IPS-11a (cell line): ENCODE data around the gene TNFRSF13B.
"Not testable (repeated sequence)": the region's sequence is repeated elsewhere in the genome, so short reads cannot be mapped to it uniquely, and the experiment has no call there.

Source experiments
- H3K4me3 ChIP-seq: one replicate; pipeline ENCODE4 v1.5.1; 2013; ENCODE audit warnings: low read depth, low read length, control low read depth

Gene TNFRSF13B

DNA sequence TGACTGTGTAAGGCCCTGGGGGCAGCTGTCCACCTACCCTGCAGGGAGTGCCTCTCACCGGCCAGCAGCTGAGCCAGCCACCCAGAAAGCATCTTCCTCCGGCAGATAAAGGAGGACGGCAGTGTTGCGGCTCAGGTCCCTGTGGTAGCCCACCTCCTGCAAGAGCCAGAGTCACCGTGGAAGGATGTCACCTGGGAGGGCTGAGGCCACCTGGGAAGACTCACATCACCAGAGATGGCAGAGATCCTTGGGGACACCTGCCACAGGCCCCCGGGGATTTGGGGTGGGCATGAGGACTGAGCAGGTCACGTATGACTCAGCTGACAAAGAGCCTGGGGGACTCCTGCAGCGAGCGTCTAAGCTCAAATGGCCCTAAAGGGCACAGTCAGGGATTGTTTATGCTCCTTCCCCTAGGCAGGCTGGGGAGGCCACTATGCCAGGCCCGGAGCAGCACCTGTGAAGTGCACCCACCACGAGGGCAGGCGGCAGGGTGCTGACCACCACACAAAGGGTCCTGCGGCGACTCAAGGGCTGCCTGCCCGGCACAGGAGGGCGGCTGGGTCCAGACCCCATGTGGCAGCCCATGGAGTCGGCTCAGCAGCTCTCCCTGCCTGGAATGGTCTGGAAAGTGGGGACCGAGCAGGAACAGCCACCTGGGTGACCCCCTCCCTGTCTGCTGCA, 44.1 kb downstream of the TNFRSF13B start:
- H3K4me3 ChIP-seq, result no peak overlapping the region

DNA sequence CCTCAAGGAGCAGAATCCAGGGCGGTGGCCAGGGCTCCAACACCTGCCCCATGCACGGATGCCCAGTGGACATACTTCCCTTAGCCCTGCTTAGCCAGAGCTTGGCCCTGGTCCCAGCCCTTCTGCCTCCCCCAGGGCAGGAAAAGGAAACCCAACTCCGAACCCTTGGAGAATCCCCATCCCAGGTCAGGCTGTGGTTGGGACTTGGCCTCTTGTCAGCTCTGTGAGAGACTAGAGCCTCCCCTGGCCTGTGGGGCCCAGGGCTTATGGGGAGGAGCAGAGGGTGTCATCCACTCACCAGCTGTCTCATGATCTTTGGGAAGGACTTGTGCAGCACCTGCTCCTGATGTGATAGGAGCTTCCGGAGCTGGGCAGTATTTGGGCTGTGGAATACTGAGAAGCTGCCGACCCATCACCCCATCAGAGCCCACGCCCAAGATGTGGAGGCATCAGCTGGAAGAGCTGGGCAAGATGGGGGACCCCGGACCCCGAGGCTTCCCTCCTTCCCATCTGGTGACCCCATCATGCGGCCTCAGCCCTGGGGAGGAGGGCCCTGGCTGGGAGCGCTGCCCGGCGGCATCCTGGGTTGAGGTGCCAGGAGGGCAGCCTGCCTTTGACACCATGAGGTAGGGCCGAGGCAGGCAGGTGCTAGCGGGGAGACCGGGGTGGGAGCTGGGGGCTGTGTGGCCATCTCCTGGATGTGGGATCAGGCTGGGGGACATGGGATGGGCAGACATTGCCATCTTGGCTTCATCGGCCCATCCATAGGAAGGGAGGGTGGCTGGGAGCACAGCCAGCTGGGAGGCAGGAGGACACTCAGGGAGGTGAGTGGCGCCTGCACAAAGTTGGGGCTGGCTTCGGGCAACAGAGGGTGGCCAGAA, 45.1 kb downstream of the TNFRSF13B start:
- no peak overlapping the region for H3K4me3 ChIP-seq

DNA sequence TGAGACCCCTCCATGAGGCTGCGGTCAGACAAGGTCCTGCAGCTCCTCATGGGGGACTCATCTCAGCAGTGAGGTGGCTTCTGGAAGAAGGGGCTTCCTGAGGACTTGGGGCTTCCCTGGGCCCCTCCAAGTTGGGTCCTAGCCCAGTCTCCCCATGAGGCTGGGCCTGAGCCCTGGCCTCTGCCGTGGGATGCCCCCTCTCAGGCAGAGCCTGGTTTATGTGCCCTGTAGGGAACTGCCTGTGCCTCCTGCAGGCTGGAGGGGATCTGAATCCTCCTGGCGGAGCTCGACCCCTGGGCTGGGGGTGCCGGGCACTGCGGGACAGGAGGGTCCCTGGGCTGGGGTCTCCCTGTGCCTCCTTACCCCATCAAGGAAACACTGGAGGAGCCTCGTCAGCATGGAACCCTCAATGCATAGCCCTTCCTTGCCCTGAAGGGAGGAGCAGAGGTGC, 45.8 kb downstream of the TNFRSF13B start:
- H3K4me3 ChIP-seq, result no peak overlapping the region

DNA sequence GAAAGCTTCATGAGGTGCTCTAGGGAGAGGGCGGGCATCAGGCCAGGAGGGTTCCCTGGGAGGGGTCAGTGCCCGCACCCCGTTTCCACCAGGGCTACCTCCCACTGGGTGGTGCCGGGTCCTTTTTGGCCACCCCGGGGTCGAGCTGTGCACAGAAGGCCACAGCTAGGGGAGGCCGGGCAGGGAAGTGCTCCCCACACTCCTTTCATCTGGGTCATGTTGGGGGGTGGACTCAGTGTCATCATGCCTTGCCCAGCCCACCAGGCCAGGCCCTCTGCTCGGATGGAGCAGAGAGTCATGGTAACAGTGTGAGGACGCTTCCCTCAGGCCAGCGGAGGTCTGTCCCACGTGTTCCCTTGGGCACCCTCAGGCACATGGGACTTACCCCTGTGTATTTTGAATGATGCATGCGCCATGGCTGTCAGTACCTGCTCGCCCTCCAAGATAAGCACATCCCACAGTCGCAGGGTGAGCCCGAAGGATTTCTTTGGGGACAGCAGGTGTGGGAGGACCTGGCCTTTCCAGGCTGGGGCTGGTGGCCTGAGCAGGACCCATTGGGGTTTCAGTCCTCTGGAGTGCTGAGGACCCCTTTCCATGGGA, 46.4 kb downstream of the TNFRSF13B start:
- no peak overlapping the region for H3K4me3 ChIP-seq

DNA sequence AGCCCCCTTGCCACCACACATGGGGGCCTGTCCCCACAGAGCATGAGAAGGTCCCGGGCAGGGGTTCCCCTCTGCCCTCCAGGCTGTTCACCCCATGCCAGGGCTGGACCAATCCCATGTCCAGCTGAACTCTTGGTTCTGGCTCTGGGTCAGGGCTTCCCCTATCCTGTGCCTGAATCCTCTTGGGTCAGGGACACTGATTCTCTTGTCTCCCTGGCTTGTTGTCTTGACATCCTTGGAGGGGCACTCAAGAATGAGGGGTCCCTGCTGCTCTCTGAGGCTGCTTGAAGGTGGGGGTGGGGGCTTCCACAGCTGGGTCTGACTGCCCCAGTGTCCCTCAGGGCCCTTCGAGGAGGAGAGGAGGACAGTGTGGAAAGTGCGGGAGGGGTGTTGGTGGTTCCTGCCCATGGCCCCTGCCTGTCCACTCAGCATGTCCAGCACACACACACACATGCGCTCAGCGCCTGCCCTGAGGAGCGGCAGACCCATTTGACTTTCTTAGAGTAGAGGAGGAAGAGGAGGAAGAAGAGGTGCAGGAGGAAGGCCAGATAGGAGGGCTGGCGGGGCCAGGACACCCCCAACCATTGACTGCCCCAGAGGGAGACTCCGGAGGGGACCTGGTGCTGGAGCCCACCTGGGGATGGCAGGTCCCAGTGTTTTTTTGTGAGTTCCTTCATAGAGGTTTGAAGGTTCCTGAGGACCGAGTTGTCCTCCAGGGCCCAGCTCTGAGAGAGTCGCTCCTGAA, 47.0 kb downstream of the TNFRSF13B start:
- H3K4me3 ChIP-seq, result no peak overlapping the region

DNA sequence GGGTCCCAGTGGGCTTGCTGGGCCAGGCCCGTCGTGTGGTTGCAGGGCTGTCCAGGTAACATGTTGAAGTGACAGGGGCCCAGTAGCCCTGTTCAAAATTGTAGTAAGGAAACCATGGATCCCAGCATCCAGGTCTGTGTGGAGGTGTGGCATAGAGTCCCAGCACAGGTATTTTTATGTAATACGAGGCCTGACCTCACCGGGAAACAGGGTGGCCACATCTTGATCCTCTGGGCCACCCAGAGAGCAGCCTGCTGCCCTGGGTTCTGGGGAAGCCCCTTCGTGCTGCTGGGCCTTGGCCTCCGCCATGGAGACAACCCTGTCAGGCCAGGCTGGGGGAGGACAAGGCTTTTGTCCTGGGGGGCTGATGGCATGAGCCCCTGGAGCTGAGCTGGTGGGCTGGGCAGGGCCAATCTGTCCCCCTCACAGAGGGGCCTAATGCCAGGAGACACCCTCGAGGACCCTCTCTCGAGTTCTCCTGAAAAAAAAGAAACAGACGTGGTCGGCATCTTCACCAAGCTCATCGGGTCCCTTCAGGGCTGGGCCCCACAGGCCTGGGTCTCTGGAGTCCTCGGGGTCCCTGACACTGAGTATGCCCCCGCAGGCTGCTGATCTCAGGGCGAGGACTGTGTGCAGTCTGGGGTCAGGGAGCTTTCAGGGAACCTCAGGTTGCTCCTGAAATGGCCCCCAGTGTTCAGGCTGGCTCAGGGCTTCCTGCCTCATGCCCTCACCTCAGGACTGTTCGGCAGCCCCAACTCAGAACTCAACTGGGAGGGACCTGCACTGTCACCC, 47.8 kb downstream of the TNFRSF13B start:
- no peak overlapping the region for H3K4me3 ChIP-seq

DNA sequence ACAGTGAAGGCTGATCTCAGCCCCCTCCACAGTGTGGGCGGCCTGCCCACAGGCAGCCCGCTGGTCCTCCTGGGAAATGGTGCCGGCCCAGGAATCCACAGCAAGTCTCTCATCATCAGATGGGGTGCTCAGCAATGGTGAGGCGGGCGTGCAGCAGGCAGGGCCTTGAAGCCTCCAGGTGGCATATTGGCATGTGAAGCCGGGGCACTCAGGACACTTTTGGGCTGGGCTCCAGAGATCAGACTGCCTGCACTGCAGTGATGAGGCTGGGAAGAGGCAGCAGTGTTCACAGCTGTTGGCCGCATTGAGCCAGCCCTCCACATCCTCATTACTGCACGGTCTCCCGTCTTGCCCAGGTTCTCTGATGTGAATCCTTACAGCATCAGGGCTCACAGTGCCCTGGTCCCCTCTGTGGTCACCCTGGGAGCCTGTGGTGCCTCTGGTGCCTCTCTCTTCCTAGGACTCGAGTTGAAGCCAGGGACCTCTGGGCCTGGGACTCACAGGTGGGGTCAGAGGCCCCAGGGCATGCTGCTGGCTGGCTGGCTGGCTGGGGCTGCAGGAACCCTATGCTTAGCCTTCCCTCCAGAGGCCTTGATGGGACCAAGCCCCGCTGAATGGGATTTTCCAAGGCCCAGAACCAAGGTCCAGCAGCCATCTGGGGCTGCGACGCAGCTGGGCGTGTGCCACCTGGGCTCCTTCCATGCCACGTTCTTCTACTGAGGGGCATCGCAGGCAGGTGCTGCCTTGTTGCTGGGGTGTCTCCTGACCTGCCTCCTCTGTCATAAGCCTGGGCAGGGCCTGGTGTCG, 48.6 kb downstream of the TNFRSF13B start:
- H3K4me3 ChIP-seq, result no peak overlapping the region

DNA sequence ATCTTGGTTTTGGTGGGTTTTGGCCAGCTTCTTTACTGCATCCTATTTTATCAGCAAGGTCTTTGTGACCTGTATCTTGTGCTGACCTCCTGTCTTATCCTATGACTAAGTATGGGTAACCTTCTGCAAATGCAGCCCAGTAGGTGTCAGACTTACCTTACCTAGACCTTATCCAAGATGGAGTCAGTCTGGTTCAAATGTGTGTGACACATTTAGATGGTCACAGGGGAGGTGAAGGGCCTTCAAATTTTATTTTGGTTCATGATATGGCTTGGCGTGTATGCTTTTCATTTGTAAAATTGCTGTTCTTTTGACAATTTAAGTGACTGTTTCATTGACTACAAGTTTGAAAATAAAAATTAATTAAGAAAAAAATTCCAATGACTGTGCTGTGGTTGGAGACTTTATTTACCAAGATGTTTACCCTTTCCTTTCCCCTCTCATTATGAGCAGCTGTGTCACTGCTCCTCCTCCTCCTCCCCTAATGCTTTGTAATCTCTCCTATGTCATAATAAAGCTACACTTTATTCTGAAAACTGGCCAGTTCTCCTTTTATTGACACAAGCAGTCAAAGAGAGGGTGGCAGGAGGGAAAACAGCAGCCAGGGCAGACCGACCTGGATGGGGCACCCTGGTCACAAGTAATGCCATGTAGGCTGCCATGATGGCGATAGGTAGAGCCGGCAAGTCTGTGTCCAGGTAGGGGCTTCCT, 49.4 kb downstream of the TNFRSF13B start:
- no peak overlapping the region for H3K4me3 ChIP-seq

DNA sequence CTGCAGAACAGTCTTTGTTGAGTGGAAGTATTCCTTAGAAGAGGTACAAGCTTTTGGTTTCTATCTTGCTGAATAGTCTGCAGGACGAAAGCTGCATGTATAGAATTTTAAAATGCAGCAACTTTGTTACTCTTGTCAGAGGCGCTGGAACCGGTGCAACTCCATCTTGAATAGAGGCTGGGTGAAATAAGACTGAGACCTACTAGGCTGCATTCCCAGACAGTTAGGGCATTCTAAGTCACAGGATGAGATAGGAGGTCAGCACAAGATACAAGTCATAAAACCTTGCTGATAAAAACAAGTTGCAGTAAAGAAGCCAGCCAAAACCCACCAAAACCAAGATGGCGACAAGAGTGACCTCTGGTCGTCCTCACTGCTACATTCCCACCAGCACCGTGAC, 50.5 kb downstream of the TNFRSF13B start:
- H3K4me3 ChIP-seq, result not testable (repeated sequence)

DNA sequence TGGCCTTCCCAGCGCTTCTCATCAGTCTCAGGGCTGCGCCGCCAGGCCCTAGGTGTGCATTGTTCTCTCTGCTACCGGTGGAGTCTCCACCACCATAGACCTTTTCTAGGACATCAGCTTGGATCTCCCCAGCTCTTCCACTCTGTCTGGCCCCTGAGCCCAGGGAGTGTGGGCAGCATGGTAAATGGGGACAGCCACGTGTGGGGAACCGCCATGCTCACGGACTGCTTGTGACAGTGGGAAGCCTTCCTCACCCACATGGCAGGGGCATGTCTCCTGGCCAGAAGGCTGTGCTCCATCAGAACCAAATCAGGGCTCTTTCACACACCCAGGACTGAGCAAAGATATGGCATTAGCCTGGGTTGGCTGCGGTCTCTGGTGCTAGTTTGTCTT, 51.3 kb downstream of the TNFRSF13B start:
- no peak overlapping the region for H3K4me3 ChIP-seq

DNA sequence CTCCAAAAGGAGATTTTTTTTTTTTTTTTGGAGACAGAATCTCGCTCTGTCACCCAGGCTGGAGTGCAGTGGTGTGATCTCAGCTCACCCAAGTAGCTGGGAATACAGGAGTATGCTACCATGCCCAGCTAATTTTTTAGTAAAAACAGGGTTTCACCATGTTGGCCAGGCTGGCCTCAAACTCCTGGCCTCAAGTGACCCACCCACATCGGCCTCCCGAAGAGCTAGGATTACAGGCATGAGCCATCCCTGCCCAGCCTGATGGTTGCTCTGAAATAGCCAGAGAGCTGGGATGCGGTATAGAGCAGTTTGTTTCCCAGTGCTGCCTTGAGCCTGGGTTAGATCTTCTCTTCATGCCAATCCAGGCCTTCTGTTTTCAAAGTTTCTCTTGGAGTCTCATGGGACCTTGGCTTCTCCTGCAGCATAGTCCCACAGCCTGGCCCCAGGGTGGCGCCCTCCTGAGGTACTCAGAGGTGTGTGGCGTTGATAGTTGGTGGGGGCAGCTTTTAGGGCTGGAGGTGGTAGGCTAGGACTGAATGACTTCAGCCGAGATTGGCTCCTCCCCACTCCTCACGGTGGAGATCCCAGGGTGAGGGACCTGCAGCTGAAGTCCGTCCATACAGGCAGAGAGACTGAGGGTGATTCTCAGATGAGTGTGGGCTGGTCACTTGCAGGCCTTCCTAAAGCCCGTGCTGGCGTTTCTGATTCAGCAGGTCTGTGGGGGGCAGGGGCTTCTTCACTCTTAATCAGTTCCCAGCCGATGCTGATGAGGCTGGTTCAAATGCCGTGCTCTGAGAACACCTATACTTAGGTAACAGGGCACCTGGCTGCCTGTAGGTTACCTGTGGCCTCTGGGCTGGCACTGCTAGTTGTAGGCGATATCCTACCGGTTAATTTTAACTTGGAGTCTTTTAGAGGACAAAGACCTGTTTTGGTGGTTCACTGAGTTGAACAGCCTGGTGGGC, 52.0 kb downstream of the TNFRSF13B start:
- no peak overlapping the region for H3K4me3 ChIP-seq

DNA sequence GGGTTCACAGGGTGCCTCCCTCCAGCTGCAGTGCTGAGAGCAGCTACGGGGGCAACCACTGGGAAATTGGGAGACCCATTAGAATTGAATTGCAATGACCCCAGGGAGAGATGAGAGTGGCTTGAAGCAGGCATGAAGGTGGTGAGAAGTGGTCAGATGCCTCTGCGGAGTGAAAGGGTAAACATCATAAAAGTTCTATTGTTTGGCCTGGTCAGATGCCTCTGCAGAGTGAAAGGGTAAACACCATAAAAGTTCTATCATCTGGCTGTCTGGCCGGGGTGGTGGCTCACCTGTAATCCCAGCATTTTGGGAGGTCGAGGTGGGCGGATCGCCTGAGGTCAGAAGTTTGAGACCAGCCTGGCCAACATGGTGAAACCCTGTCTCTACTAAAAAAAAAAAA, 53.5 kb downstream of the TNFRSF13B start:
- H3K4me3 ChIP-seq, result no peak overlapping the region

DNA sequence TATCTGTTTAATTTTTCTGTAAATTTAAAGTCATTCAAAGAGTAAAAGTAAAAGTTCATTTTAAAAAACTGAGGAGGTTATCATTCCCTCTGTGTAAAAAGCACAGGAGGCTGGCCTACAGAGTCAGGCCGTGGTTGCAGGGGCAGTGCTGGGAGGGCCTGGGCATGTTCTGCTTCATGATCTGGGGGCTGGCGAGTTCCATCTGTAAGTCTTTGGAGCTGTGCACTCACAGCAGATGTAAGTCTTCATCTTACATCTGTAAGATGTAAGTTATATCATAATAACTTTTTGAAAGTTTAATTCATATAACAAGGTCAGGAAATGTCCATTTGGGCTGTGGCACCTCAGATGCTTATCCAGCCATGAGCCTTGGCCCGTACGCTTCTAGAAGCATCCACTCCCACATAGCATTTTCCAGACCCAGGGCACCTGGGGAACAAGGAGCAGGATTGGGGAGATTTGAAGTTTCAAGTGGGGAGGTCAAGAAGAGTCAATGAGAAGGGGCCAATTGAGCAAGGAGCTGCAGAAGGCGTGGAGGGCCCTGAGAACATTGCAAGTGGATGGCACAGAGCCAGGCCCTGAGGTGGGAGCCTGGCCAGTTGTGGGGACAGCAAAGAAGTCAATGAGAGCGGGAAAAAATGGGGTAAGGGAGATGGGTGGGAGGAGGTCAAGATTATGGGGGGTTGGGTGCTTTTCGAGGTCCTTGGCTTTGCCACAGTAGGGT, 54.1 kb downstream of the TNFRSF13B start:
- H3K4me3 ChIP-seq, result no peak overlapping the region

DNA sequence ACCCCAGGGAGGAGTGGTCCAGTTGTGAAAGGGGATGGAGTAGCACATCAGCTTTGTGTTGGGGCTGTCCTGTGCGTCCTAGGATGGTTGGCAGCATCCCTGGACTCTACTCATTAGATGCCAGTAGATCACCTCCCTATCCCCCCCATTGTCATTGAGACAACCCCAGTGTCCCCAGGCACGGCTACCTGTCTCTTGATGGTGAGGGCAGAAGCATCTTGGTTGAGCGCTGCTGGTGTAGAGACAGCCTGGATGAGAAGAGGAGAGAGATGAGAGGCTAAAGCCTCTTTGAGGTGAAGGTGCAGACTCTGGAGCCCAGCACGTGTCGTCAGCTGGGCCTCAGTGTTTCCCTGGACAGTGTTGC, 55.4 kb downstream of the TNFRSF13B start:
- H3K4me3 ChIP-seq, result no peak overlapping the region

DNA sequence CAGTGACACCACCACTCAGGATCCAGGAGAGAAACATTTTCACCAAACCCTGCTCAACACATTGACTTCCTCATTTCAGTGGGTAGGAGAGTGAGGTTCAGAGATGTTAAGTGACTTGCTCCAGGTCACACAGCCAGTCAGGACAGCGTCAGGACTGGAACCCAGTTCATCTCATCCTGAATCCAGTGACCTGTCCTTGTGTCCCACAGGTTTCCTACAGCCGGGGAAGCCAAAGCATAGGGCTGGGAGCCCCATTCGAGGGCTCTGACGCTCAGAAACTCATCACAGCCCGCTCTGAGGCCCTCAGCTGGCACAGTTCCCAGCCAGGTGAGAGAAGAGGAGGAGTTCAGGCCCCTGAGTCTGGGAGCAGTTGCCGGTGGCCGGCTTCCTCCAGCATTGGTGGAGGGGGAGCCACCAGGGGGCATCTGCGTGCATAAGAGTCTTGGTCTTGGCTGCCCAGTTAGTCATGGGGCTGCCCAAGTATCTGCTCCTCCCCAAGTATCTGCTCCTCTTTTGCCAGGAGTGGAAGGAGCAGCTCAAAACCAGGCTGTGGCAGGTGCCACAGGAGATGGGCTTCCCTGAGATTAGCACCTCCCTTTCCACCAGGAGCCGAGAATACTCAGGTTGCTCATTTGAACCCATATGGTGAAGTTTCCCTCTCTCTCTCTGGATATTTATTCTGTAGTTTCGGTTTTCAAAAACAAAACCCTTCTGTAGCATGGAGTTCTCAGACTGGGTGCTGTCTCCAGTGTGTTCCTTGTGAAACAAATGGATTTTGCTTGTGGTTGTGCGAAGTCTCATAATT, 56.0 kb downstream of the TNFRSF13B start:
- H3K4me3 ChIP-seq, result no peak overlapping the region

DNA sequence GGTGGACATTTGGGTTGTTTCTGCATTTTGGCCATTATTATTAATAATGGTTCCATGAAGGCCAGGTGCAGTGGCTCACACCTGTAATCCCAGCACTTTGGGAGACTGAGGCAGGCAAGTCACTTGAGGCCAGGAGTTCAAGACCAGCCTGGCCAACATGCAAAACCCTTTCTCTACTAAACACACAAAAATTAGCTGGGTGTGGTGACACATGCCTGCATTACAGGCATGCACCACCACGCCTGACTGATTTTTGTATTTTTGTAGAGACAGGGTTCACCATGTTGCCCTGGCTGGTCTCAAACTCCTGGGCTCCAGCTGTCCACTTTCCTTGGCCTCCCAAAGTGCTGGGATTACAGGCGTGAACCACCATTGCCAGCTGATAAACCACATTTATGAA, 58.5 kb downstream of the TNFRSF13B start:
- no peak overlapping the region for H3K4me3 ChIP-seq
